Neural progenitor cell (in vitro differentiated cells): Measurements from ENCODE around the gene EML2. TPM values are rescaled to one million over a fixed set of nuclear protein-coding genes. Genes with fewer than 3 reads are reported as not detected.

ENCODE experiments used
- DNase-seq: peaks from one replicate; pipeline ENCODE4 v3.0.0-alpha.2; 2016; ENCODE audit warnings: low spot score
- H2AFZ ChIP-seq: fragments of 200-600 bp; sonication (generic); replicated peaks from 2 replicates; pipeline ENCODE4 v1.6.1; 2016; ENCODE audit warnings: antibody characterized with exemption
- H3F3A ChIP-seq: fragments of 200-600 bp; sonication (generic); 2 replicates; pipeline ENCODE4 v1.6.1; 2016; ENCODE audit warnings: antibody characterized with exemption, low read depth
- H3K27ac ChIP-seq: fragments of 200-600 bp; sonication (generic); 2 replicates; pipeline ENCODE4 v1.5.1; 2016; ENCODE audit warnings: mild to moderate bottlenecking
- H3K27me3 ChIP-seq: fragments of 200-600 bp; sonication (generic); 2 replicates; pipeline ENCODE4 v1.6.1; 2016; ENCODE audit warnings: mild to moderate bottlenecking, moderate library complexity
- H3K36me3 ChIP-seq: fragments of 200-600 bp; sonication (generic); 2 replicates; pipeline ENCODE4 v1.5.1; 2016
- H3K4me1 ChIP-seq: fragments of 200-600 bp; sonication (generic); 2 replicates; pipeline ENCODE4 v1.6.1; 2016; ENCODE audit warnings: mixed run types
- H3K4me2 ChIP-seq: fragments of 200-600 bp; sonication (generic); 2 replicates; pipeline ENCODE4 v1.6.1; 2016
- H3K4me3 ChIP-seq: fragments of 200-600 bp; sonication (generic); 2 replicates; pipeline ENCODE4 v1.5.1; 2016
- H3K79me2 ChIP-seq: fragments of 200-600 bp; sonication (generic); 2 replicates; pipeline ENCODE4 v1.6.1; 2016; ENCODE audit warnings: low read depth
- H3K9ac ChIP-seq: fragments of 200-600 bp; sonication (generic); 2 replicates; pipeline ENCODE4 v1.6.1; 2016
- H3K9me3 ChIP-seq: fragments of 200-600 bp; sonication (generic); 2 replicates; pipeline ENCODE4 v1.5.1; 2016; ENCODE audit warnings: low read depth
- H4K20me1 ChIP-seq: fragments of 200-600 bp; sonication (generic); 2 replicates; pipeline ENCODE4 v1.6.1; 2016; ENCODE audit warnings: low read depth
- H3K27ac Mint-ChIP-seq: 3 replicates; pipeline ENCODE4 v1.8.0; 2021; ENCODE audit warnings: mixed read lengths
- H3K27me3 Mint-ChIP-seq: 2 replicates; pipeline ENCODE4 v1.8.0; 2022; ENCODE audit warnings: low read depth, mild to moderate bottlenecking, inconsistent platforms, moderate library complexity, mixed read lengths; ENCODE audit not compliant: insufficient read depth
- H3K36me3 Mint-ChIP-seq: 3 replicates; pipeline ENCODE4 v1.8.0; 2021; ENCODE audit warnings: mixed read lengths
- H3K4me1 Mint-ChIP-seq: 3 replicates; pipeline ENCODE4 v1.8.0; 2021; ENCODE audit warnings: mixed read lengths
- H3K4me3 Mint-ChIP-seq: 3 replicates; pipeline ENCODE4 v1.8.0; 2021; ENCODE audit warnings: mild to moderate bottlenecking, moderate library complexity, mixed read lengths
- H3K9me3 Mint-ChIP-seq: 3 replicates; pipeline ENCODE4 v1.8.0; 2020; ENCODE audit warnings: mixed read lengths
- CTCF ChIP-seq: fragments of 200-600 bp; sonication (generic); IDR thresholded peaks from 2 replicates; pipeline ENCODE4 v1.5.1; 2017; ENCODE audit warnings: antibody characterized with exemption, mild to moderate bottlenecking
- EZH2 ChIP-seq: fragments of 200-600 bp; sonication (generic); IDR thresholded peaks from 2 replicates; pipeline ENCODE4 v1.6.1; 2017; ENCODE audit warnings: antibody characterized with exemption, mild to moderate bottlenecking, moderate library complexity
- EZH2phosphoT487 ChIP-seq: fragments of 200-600 bp; sonication (generic); IDR thresholded peaks from 2 replicates; pipeline ENCODE4 v1.6.1; 2017; ENCODE audit warnings: antibody characterized with exemption
- total RNA-seq: library from RNA; depleted of rRNA; stranded (reverse); fragments of >200 nt; gene quantifications from 2 replicates; pipeline ENCODE4 v1.2.3, GENCODE V29; 2015; ENCODE audit warnings: low replicate concordance

The EML2 gene
- total RNA-seq, 1 donor from 2014 or later: 15.9 TPM

- Mint-ChIP-seq H3K4me3 (peak overlapping the region; percentile 65), H3K27ac (no peak overlapping the region)
- DNase-seq: no peak
These were observed 40.8 kb downstream of the EML2 start for GRCh38 chr19:45598267-45599001.

GRCh38 chr19:45597425-45598111 is 41.6 kb downstream of the EML2 start:
- no peaks in the 10 kb centered on the region for H3K36me3 Mint-ChIP-seq
- no peaks in the 10 kb centered on the region for H3K4me1 ChIP-seq
- H3F3A ChIP-seq: no peaks in the 10 kb centered on the region
- no peak for TF ChIP-seq CTCF
- DNase-seq: no peak
- H3K27me3 Mint-ChIP-seq: peaks cover 72% of the 10 kb centered on the region
- no peak overlapping the region for H3K9ac ChIP-seq
- peaks cover 29% of the 10 kb centered on the region for H3K4me1 Mint-ChIP-seq
- no peaks in the 10 kb centered on the region for H3K36me3 ChIP-seq
- no peak overlapping the region for H2AFZ ChIP-seq
- H3K27ac Mint-ChIP-seq: no peak overlapping the region
- H3K4me3 Mint-ChIP-seq: peak overlapping the region; percentile 65
- H3K4me3 ChIP-seq: no peak overlapping the region
- no peaks in the 10 kb centered on the region for H3K79me2 ChIP-seq
- H3K4me2 ChIP-seq: peak overlapping the region; percentile 47
- peaks cover 84% of the 10 kb centered on the region for H3K27me3 ChIP-seq
- no peaks in the 10 kb centered on the region for H3K9me3 Mint-ChIP-seq
- no peaks in the 10 kb centered on the region for H3K9me3 ChIP-seq
- H3K27ac ChIP-seq: no peak overlapping the region
- H4K20me1 ChIP-seq: no peaks in the 10 kb centered on the region

More at GRCh38 chr19:45598267-45599001, 40.8 kb downstream of the EML2 start:
- Mint-ChIP-seq H3K9me3 (no peaks in the 10 kb centered on the region), H3K4me1 (peaks cover 29% of the 10 kb centered on the region), H3K27me3 (peaks cover 75% of the 10 kb centered on the region), H3K36me3 (no peaks in the 10 kb centered on the region)
- no peaks in the 10 kb centered on the region for H3K4me1 ChIP-seq
- no peaks in the 10 kb centered on the region for H4K20me1 ChIP-seq
- H2AFZ ChIP-seq: no peak overlapping the region
- H3K4me3 ChIP-seq: no peak overlapping the region
- H3K27me3 ChIP-seq: peaks cover 86% of the 10 kb centered on the region
- TF ChIP-seq CTCF: no peak
- TF ChIP-seq EZH2phosphoT487: peak; percentile 20
- H3K4me2 ChIP-seq: peak overlapping the region; percentile 47
- no peaks in the 10 kb centered on the region for H3K79me2 ChIP-seq
- no peak overlapping the region for H3K27ac ChIP-seq
- no peaks in the 10 kb centered on the region for H3F3A ChIP-seq
- H3K9ac ChIP-seq: no peak overlapping the region
- H3K36me3 ChIP-seq: no peaks in the 10 kb centered on the region
- H3K9me3 ChIP-seq: no peaks in the 10 kb centered on the region

DNA sequence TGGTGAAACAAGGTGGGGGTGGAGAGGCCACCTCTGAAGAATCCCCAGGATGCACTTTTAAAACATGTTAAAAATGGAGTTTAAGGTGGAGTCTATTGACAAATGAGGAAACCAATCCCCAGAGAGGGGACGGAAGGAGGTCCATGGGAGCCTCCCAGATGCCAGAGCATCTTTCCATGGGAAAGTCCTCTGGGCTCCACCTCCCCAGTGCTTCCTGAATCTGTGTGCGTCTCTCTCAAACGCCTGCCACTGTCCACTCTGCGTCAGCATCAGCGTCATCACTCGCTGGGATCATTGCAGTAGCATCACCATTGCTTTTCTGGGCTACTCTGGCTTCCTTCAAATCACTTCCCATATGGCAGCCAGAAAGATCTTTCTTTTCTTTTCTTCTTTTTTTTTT is 43.4 kb downstream of the EML2 start:
- no peaks in the 10 kb centered on the region for H3K9me3 Mint-ChIP-seq
- Histone ChIP-seq H3K27ac (no peak overlapping the region), H3K4me3 (no peak overlapping the region), H3K27me3 (peaks cover 84% of the 10 kb centered on the region), H3K4me1 (no peaks in the 10 kb centered on the region), H2AFZ (no peak overlapping the region), H4K20me1 (no peaks in the 10 kb centered on the region), H3K36me3 (no peaks in the 10 kb centered on the region), H3F3A (no peaks in the 10 kb centered on the region), H3K79me2 (no peaks in the 10 kb centered on the region), H3K4me2 (no peak overlapping the region), H3K9ac (no peak overlapping the region), H3K9me3 (no peaks in the 10 kb centered on the region)
- no peak overlapping the region for H3K27ac Mint-ChIP-seq
- no peak for DNase-seq
- peaks cover 25% of the 10 kb centered on the region for H3K4me1 Mint-ChIP-seq
- TF ChIP-seq EZH2 (no peak), EZH2phosphoT487 (no peak), CTCF (no peak)
- no peaks in the 10 kb centered on the region for H3K36me3 Mint-ChIP-seq
- H3K4me3 Mint-ChIP-seq: no peak overlapping the region
- H3K27me3 Mint-ChIP-seq: peaks cover 63% of the 10 kb centered on the region
